ENCODE data around the gene RALGAPA2.

Gene RALGAPA2

DNA sequence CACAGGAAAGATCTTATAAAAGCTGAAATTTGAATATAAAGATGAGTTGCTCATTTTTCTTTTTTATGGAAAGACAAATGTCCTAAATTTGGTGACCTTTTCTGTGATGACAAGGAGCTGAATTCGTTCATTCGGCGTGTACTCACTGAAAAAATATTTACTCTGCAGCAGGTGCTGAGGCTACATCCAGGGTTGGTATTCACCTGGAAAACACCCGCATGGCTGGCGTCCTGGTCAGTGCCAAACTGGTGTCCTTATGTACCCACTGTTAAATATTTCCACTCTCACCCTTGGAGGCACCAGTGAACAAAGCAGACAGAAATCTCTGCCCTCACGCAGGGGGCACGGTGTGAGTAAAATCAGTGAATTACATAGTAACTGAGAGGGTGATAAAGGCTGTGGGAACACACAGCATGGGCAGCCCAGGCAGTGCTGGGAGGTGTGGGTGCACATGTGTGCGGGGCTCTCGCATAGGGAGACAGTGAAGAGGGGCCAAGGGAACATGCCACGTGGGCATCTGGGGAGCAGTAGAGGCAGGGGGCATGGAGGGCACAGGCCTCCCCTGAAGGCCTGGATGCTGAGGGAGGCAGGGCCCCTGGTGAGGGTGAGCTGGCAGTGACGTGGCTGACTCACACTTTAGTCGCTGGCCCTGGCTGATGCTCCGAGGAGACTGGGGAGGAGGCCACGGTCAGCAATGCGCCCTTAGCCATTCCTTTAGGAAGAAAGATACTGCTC, 254.9 kb downstream of the RALGAPA2 start:
- FAIRE-seq: peak; percentile 79
- 0 out of 2 replicates have a peak, but pooled peaks have one; percentile 7 for TF ChIP-seq POLR2A (IDR thresholded peaks at IDR 0.05; ENCODE audit: low read depth, low read length)
- peak; percentile 65 for DNase-seq (ENCODE audit: insufficient read length, low spot score)

DNA sequence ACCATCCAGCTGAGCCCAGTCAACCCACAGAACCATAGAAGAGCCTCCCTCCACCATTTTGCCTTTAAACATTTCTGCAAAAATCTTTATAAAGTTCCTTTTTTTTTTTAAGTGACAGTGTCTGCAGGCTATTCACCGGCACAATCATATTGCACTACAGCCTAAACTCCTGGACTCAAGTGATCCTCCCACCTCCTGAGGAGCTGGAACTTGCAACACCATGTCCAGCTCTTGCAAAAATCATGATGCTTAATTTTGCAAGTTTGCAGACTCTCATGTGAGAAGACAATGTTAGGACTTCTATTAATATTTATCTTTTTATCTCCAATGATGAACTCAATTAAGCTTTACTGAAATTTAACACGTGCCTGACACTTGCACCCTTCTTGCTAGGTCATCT, 255.7 kb downstream of the RALGAPA2 start:
- DNase-seq (ENCODE audit: insufficient read length, low spot score) (no peak), FAIRE-seq (no peak)
- no peak for TF ChIP-seq POLR2A (IDR thresholded peaks at IDR 0.05; ENCODE audit: low read depth, low read length)

DNA sequence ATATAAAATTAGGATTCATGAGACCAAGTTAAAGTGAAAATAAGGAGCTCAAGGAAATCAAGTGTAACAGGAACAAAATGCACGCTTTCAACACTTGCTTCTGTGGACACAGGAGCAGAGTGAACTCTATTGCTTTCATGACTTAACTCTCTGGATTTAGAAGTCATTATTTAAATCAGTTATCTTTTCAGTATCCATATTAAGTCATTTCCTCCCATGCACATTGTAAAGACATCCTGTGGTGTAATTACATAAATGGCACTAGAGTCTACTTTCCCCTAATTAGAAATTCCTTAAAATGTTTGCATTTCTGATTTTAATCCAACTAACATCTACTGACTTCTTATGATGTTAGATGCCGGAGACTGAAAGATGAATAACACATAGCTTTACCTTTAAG, 256.5 kb downstream of the RALGAPA2 start:
- FAIRE-seq (no peak), DNase-seq (ENCODE audit: insufficient read length, low spot score) (no peak)
- TF ChIP-seq POLR2A (IDR thresholded peaks at IDR 0.05; ENCODE audit: low read depth, low read length): no peak

DNA sequence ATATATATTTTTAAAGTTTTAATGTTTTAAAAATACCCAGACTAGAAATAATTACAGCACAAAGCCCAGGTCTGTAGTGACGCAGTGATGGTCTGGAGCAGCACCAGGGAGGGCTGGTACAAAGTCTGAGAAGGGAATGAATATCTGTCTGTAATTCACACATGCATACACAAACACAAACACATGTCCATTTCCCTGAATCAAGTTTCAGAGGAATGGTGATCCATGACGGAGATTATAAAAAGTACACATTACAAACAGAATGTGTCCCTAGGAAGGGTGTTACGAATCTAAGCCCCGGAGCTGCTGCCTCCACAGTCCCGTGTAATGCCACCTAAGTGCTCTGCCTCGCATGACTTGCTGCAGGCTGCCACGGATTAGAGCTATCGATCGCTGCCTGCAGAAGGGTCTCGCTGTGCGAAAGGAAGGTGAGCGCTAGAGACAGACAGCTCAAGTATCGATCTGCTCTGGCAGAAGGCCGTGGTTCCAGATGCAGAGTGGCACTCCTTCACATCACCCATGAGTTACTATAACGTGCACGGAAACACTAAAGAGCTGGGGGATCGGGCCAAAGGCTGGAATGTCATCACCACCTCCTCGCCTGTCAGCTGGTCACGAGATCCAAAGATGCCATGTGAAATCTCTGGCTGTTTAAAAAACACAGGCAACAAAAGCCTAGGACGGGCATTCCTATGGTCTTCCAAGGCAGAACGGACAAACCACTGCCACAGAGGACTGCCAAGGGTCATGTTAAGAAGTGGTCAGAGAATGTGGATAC, 257.4 kb downstream of the RALGAPA2 start:
- TF ChIP-seq POLR2A (IDR thresholded peaks at IDR 0.05; ENCODE audit: low read depth, low read length): no peak
- no peak for DNase-seq (ENCODE audit: insufficient read length, low spot score)
- FAIRE-seq: no peak

DNA sequence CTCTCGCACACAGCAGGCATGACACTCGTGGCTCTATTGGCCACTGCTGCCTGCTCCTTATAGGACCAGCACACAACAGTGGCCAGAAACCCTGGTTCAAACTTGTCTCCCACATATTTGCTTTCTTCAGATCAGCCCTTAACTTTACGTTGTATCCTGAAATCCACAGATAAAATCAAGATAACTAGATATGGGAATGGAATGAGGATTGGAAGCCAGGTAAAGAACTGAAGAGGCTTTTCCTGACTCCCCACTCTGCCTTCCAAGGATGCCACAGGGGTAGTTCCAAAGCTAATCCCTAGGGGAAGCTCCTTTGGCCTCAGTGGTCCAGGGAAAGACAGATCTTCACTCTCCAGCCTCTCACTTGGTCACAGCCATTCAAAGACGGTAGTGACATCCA, 258.1 kb downstream of the RALGAPA2 start:
- FAIRE-seq (no peak), DNase-seq (ENCODE audit: insufficient read length, low spot score) (no peak)
- no peak for TF ChIP-seq POLR2A (IDR thresholded peaks at IDR 0.05; ENCODE audit: low read depth, low read length)

DNA sequence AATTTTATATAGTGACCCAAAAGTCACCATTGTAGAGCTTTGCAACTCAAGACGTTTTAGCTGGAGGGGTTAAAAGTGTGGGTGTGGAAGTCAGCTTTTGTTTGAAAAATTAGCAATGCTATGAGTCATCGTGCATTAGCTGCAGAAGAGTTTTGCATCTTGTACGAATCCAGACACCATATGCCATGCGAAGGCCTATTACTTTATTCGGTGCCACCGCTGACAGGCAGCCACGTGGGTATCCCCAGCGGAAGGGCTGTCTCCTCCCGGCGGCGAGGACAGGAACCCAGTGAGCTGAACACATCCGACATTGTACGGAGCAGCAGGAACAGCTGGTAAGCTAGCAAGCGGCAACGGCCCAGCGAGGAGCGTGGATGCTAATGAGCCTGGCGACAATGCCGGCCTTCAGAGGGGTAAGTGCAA, 260.2 kb downstream of the RALGAPA2 start:
- DNase-seq (ENCODE audit: insufficient read length, low spot score): peak; percentile 19
- FAIRE-seq: no peak
- no peak for TF ChIP-seq POLR2A (IDR thresholded peaks at IDR 0.05; ENCODE audit: low read depth, low read length)

DNA sequence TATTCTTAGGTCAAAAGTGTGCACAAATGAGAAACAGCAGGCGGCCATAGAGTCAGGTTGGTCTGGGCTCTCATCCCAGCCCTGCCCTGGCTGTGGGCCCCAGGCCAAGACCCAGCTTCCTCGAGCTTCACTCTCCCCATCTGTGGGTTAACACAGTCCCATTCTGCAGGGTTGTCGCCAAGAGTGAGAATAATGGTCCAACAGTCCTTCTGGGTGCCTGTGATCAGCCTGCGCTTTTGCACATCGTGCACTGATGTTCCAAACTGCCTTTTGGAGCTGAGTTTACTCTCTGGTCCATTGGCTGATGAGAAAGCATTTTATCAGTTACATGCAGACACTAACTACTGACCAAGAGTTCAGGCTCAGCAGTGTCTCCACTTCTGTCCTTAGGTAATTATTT, 261.9 kb downstream of the RALGAPA2 start:
- FAIRE-seq (no peak), DNase-seq (ENCODE audit: insufficient read length, low spot score) (no peak)
- TF ChIP-seq POLR2A (IDR thresholded peaks at IDR 0.05; ENCODE audit: low read depth, low read length): no peak

DNA sequence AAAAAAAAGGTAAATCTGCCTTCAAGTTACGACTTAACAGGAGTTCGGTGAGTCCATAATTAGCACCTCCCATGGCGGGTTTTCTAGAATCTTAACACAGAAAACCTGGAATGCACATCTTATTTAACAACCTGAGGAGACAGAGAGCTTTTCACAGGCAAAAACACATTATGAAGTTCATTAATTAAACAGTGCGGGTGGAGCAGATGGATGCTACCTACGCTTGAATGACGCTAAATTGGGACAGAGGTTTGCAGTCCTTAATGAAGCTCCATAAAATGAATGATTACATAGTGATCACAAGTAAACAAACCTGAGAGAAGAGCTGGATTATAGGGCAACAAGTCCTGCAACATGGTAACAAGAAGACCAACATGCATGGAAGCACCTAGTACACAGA, 263.6 kb downstream of the RALGAPA2 start:
- no peak for TF ChIP-seq POLR2A (IDR thresholded peaks at IDR 0.05; ENCODE audit: low read depth, low read length)
- DNase-seq (ENCODE audit: insufficient read length, low spot score) (no peak), FAIRE-seq (no peak)

DNA sequence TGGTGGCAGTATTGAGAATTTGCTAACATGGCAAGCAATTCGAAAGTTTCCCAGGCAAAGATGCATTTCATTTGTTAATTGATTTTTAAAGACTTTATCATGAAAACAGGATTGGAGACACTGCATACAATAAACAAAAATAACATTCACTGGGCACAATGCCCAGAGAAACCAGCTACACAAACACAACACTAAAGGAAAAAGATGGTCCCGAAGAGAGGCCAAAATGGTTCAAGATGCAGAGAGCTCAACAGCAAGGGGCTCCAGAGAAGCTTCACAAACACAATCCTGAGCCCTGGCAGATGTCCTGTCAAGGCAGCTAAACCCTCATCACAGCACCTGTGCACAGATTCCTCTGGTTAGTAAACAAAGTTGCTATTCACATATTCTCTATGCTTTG, 265.2 kb downstream of the RALGAPA2 start:
- no peak for TF ChIP-seq POLR2A (IDR thresholded peaks at IDR 0.05; ENCODE audit: low read depth, low read length)
- DNase-seq (ENCODE audit: insufficient read length, low spot score): no peak
- FAIRE-seq: no peak

DNA sequence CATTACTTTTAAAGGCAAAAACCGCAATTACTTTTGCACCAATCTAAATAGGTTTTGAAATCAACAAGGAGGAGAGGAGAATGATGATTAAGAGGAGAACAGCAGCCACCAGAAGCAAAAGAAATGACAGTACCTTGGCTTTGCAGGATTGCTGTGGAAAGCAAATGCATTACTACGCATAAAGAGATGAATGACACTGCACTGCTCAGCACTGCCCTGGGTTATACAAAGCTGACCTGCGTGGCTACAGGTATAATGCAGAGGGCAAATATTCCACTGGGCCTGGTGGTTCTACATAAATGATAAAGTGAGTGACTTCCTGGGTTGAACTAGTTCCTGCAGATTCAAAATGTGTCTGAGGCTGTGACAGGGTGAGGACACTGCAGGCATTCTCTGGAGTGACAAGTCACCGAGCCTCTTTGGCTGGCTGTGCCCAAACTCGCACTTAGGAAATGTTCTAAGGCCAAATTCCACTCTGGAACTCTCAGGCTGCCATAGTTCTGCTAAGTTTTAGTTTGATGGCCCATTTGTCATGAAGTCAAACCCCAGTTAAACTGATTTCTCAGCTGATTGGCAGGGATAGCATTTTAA, 265.9 kb downstream of the RALGAPA2 start:
- DNase-seq (ENCODE audit: insufficient read length, low spot score) (no peak), FAIRE-seq (no peak)
- no peak for TF ChIP-seq POLR2A (IDR thresholded peaks at IDR 0.05; ENCODE audit: low read depth, low read length)

DNA sequence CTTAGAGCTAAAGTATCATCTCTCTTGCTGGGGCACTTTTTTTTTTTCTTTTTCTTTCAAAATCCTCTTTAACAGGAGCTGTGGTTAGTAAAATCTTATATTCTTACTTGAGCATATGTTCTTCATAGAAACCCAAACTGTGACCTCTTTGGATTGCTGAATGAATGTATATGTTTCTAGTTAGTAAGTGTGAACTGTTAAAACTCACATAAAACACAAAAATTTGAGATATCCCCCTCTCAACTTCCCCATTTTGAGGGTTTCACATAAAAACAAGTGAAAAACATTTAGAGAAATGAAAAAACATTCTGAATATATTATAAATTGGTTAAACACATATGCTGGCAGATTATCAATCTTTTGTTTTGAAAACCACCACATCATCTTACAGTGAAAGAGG, 266.4 kb downstream of the RALGAPA2 start:
- FAIRE-seq: no peak
- no peak for TF ChIP-seq POLR2A (IDR thresholded peaks at IDR 0.05; ENCODE audit: low read depth, low read length)
- DNase-seq (ENCODE audit: insufficient read length, low spot score): no peak

DNA sequence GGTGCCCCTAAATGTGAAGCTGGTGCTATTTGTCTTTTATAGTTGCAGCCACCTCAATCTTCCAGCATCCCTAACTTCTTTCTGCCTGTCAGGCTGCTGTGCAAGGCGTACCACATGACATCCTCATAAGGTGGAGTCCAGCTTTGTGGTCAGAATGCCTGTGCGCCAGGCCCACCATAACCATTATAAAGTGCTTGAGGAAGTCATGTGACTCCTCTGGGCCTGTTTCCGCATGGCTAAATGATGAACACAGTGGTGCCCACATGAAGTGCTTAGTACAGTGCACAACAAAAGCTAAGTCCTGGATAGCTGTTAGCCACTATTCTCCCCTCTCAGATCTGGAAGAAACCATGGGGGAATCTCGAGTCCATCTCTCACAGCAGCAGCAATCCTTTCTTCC, 268.9 kb downstream of the RALGAPA2 start:
- FAIRE-seq: no peak
- no peak for TF ChIP-seq POLR2A (IDR thresholded peaks at IDR 0.05; ENCODE audit: low read depth, low read length)
- no peak for DNase-seq (ENCODE audit: insufficient read length, low spot score)

DNA sequence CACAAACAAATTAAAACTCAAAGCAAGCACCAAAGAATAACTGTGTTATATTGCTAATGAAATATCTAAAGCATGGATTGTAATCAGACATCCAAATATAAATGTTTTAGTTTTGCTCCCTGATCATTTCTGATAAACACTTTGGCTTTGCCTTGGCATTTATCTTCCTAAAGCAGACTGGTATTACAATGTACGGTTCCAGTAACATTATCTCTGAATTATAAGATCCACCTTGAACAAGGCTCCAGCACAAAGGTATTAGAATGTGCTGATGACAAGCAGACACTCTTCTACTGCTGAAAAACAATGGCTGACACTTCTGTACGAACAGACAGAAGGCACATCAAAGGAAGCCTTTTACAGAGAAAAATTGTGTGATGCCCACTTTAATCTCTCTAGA, 270.0 kb downstream of the RALGAPA2 start:
- DNase-seq (ENCODE audit: insufficient read length, low spot score) (no peak), FAIRE-seq (no peak)
- no peak for TF ChIP-seq POLR2A (IDR thresholded peaks at IDR 0.05; ENCODE audit: low read depth, low read length)

DNA sequence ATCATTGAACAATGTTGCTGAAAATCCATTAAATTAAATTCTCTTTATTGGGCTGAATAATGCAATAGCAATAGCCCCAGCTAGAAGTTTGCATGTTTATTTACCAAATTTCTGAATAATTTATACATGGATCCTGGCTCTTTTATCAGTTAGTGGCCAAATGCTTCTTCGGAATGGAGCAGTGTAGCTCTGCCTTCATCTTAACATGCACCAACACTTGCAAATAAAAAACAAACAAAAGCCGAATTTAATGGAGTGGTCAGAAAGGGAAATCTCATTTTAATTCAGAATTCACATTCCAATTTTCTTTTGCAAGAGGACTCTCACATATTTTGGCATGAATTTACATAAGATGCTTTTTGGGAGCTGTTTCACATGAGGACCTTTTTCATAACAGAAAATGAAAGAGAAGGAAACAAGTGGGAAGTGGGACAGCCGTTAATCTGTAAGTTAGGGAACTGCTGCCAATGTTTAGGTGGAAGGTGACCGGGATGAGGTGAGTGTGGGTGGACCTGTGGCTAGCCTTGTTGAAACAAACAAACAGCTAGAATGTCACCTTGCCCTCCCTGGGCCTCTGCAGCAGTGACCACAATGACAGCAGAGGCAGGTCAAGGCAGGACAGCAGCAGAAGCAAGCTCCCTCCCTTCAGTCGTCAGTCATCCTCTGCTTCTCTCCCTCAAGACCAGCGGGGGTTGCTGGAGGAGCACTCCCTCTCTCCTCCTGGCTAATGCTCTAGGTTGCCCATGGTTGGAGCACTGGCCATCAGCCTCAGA, 271.4 kb downstream of the RALGAPA2 start:
- DNase-seq (ENCODE audit: insufficient read length, low spot score): no peak
- no peak for TF ChIP-seq POLR2A (IDR thresholded peaks at IDR 0.05; ENCODE audit: low read depth, low read length)
- no peak for FAIRE-seq

Data from H54 (cell line).